Astrocyte (in vitro differentiated cells and primary cell): ENCODE results near the gene AP5S1.

ENCODE experiments used
- CTCF ChIP-seq: IDR thresholded peaks from 2 replicates; pipeline ENCODE4 v1.5.1; 2011; ENCODE audit warnings: low read depth, mild to moderate bottlenecking, inconsistent platforms, low read length, moderate library complexity; ENCODE audit not compliant: insufficient read depth
- EZH2 ChIP-seq: IDR thresholded peaks from 2 replicates; pipeline ENCODE4 v1.6.1; 2012; ENCODE audit warnings: mild to moderate bottlenecking, low read length, inconsistent platforms; ENCODE audit not compliant: insufficient read depth

DNA sequence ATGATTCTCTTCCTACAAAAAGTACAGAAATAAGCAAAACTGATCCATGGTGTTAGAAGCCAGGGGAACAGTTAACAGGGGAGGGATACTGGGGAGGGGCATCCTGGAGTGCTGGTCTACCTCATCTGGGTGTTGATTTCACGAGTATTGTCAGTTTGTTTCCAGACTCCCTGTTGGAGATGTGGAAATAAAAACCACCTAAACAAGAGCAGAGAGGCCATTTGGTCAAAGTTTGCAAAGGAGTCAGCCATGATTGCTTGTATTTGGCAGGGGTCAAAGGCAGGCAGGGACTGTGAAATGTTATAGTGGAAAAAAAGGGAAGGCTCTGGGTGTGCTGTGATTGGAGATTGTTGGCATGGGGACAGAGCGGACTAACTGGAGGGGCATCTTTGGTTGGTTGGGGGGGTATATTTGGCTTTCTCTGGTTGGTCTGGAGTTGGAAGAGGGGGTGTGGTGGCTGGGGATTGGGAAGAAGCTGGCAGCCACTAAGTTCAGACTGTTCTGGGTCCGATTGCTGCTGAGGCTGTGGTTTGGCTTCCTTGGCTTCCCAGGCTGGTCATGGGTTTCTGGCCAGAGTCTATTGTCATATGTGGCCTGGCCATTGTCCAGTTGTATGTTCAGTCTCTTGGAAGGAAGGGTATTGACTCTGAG lies 54.0 kb downstream of the AP5S1 start:
- TF ChIP-seq EZH2 (no peak), CTCF (no peak)
